NCI-H2081 (cell line): ENCODE results near the gene MUC5AC.
"Not testable (repeated sequence)": the region's sequence is repeated elsewhere in the genome, so short reads cannot be mapped to it uniquely, and the experiment has no call there.

Experiments used
- DNase-seq, 2 experiments: peaks; one replicate each; lab custom pipeline; 2025; lab: John Stamatoyannopoulos, UW

MUC5AC gene

DNA sequence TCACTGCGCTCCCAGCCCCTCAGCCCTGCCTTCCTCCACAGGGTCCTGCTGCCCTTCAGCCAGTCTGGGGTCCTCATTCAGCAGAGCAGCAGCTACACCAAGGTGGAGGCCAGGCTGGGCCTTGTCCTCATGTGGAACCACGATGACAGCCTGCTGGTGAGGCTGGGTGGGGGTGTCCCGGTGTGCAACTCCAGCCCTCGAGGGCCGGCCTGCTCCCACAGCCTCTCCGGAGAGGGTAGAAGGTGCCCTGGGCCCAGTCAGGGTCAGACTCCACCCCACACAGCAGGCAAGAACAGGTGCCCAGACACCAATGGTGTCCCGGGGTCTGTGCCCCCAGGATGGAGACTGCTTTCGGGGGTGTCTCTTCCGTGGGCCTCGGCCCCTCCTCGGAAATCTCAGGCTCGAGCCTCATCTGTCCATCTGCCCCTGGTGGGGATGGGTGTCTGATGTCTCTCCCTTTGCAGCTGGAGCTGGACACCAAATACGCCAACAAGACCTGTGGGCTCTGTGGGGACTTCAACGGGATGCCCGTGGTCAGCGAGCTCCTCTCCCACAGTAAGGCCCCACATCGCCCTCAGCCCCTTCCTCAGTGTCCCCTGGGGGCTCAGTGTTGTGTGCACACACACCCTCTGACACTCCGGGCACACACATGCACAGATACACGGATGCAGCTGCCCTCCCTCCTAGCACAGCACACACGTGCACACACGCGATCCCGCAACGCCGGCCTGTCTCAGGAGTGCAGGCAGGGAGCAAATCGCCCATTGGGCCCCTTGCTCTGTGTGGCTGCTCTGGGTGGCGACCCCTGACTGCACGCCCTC, 4.9 kb downstream of the MUC5AC start:
- no peak for DNase-seq

DNA sequence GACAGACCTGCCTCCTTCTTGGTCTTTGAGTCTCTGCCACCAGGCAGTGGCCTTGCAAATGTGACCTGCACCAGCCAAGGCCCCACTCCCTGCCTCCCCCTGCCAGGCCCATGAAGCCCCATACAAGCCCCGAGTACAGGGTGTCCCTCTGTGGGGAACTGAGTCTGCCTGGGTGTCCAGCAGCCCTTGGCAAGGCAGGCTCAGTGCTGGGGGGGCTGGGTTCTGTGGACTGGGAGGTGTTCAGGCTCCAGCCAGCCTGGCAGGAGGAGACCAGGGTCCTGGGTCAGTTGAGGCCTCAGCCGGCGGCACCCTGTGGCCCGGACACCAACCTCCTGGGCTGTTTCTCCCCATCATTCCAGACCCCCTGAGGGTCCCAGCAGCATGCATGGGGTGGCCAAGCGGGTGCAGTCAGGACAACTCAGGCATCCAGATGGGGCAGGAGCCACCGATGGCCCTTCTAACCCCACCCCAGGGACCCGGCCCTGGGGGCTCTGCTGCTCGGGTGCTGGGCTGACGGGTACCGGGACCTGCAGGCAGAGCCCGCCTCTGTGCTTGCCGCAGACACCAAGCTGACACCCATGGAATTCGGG, 5.7 kb downstream of the MUC5AC start:
- no peak for DNase-seq

DNA sequence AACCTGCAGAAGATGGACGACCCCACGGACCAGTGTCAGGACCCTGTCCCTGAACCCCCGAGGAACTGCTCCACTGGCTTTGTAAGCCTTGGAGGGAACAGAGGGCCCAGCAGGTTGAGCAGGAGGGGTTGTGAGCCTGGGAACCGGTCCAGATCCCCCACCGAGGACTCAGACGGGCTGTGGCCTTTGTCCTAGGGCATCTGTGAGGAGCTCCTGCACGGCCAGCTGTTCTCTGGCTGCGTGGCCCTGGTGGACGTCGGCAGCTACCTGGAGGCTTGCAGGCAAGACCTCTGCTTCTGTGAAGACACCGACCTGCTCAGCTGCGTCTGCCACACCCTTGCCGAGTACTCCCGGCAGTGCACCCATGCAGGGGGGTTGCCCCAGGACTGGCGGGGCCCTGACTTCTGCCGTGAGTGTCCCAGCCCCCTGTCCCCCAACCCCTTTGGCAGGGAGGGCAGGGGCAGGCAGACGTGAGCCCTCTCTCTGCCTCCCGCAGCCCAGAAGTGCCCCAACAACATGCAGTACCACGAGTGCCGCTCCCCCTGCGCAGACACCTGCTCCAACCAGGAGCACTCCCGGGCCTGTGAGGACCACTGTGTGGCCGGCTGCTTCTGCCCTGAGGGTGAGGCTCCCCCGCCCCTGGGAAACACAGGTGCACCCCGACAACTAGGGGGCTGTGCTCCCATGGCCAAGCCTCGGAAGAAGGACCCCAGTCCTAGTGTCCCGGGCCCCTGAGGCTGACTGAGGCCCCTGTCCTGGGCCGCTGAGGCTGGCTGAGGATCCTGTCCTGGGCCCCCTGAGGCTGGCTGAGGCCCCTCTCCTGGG, 6.4 kb downstream of the MUC5AC start:
- no peak for DNase-seq

DNA sequence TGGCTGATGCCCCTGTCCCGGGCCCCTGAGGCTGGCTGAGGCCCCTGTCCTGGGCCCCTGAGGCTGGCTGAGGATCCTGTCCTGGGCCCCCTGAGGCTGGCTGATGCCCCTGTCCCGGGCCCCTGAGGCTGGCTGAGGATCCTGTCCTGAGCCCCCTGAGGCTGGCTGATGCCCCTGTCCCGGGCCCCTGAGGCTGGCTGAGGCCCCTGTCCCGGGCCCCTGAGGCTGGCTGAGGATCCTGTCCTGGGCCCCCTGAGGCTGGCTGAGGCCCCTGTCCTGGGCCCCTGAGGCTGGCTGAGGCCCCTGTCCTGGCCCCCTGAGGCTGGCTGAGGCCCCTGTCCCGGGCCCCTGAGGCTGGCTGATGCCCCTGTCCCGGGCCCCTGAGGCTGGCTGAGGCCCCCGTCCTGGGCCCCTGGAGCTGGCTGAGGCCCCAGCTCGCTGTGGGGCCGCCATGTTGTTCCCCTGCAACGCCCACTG, 7.1 kb downstream of the MUC5AC start:
- DNase-seq: not testable (repeated sequence)

DNA sequence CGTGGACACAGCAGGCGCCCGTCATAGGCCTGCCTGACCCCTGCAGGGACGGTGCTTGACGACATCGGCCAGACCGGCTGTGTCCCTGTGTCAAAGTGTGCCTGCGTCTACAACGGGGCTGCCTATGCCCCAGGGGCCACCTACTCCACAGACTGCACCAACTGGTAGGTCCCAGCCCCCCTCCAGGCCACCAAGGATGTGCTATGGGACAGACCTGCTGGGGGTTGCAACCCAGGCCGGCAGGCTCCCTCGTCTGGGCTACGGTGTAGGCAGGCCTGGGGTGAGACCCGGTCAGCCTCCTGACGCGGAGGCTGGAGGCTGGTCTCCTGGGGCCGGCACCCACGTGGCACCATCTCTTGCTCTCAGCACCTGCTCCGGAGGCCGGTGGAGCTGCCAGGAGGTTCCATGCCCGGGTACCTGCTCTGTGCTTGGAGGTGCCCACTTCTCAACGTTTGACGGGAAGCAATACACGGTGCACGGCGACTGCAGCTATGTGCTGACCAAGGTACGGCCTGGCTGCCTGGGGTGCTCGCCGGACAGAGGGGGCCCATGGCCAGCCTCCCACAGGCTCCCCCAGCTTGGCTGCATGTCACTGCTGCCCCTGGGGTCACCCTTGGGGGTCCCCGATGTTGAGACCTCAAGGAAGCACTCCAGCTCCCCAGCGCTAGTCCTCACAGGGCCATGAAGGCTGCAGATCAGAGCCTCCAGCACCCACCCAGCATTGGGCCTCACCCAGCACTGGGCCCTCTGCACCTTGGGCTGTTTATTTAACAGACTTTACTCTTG, 7.7 kb downstream of the MUC5AC start:
- no peak for DNase-seq

DNA sequence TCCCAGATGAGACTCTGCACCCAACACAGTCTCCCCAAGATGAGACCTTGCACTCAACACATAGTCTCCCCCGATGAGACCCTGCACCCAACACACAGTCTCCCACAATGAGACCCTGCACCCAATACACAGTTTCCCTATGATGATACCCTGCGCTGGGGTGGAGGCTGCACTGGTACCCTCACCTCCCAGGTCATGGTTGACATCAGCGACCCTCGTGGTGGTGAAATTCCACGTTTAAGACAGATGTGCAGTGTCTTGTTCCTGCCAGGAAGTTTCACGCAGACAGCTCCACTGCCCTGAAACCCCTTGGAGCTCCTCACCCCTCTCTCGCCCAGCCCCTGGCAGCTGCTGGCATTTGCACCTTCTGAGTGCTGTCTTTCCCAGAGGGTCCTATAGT, 9.5 kb downstream of the MUC5AC start:
- DNase-seq: no peak

DNA sequence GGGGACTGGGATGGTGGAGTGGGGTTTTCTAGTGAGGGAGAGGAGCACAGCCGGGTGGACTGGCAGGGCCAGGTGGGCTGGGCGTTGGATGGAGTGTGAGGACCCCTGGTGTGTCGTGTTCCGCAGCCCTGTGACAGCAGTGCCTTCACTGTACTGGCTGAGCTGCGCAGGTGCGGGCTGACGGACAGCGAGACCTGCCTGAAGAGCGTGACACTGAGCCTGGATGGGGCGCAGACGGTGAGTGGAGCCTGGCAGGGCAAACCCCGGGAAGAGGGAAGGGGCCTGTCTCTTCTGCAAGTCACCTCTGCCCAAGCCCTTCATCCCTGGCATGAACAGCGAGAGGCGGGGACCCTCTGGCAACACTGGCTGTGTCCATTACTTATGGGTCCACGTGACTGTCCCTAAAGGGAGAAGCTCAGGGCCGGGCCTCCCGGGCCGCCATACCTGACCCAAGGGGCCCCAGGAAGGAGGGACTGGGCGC, 10.0 kb downstream of the MUC5AC start:
- DNase-seq: no peak

DNA sequence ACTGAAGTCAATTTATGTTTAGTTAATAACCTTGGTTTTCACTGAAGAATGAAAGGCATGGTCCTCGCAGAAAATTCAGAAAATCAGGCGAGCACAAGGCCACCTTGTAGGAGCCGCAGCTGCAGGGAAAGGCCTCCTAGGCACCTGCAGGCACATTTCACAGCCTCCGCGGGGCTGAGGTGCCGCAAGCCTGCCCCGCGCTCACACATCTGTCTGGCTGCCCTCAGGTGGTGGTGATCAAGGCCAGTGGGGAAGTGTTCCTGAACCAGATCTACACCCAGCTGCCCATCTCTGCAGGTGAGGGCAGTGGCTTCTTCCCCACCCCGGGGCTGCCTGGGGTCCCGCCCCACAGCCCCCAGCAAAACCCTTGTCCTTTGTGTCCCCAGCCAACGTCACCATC, 10.5 kb downstream of the MUC5AC start:
- DNase-seq: no peak

DNA sequence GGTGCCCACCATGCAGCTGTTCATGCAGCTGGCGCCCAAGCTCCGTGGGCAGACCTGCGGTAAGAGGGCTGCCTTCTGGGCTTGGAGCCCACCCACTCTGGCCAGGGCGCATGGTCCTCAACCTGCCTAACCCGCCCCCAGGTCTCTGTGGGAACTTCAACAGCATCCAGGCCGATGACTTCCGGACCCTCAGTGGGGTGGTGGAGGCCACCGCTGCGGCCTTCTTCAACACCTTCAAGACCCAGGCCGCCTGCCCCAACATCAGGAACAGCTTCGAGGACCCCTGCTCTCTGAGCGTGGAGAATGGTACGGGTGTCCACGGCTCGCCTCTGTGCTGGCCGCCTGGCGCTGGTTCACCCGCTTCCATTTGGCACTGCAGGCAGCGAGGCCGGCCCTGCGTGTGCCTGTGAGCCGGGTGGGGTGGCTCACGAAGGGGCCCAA, 11.0 kb downstream of the MUC5AC start:
- DNase-seq: no peak

DNA sequence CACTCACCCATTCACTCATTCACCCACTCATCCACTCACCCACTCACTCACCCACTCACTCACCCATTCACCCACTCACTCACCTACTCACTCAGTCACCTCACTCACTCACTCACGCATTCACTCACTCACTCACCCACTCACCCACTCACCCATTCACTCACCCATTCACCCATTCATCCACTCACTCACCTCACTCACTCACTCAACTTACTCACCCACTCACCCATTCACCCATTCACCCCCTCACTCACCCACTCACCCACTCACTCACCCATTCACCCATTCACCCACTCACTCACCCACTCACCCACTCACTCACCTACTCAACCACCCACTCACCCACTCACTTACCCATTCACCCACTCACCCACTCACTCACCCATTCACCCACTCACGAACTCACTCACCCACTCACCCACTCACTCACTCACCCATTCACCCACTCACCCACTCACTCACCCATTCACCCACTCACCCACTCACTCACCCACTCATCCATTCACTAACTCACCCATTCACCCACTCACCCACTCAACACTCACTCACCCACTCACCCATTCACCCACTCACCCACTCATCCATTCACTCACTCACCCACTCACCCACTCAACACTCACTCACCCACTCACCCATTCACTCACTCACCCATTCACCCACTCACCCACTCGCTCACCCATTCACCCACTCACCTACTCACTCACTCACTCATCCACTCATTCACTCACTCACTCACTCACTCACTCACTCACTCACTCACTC, 13.7 kb downstream of the MUC5AC start:
- no peak for DNase-seq

DNA sequence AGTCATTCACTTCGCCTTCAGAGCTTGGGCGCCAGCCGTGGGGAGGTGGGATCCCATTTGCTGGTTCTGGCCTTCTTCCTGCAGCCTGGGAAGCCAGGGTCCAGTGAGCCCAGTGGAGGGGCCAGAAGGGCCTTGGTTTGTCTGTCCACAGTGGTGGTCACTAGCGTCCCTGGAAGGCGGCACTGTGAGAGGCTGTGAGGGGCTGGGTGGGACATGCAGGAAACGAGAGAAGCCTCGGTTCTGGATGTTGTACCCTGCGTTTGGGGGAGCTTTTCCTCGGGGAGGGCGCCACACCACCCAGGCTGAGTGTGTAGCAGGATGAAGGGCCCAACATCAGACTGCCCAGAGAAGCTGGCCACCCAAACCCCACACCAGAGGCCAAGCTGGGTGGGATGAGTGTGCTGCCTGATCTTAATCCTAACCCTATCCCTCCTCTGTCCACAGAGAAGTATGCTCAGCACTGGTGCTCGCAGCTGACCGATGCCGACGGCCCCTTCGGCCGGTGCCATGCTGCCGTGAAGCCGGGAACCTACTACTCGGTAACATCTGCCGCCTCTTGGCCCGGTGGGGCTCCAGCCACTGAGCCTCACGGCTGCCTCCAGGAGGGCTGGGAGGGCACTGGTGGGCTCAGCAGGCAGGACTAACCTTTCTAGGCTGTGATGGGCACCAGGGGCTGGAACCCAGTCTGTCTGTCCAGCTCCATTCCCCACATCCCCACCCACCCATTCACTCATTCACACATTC, 14.4 kb downstream of the MUC5AC start:
- DNase-seq: no peak

DNA sequence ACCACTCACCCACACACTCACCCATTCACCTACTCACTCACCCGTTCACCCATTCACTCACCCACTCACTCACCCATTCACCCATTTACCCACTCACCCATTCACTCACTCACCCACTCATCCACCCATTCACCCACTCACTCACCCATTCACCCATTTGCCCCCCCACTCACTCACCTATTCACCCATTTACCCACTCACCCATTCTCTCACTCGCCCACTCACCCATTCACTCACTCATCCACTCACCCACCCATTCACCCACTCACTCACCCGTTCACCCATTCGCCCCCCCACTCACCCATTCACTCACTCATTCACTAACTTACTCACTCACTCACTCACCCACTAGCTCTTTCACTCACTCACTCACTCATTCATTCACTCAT, 15.0 kb downstream of the MUC5AC start:
- no peak for DNase-seq

DNA sequence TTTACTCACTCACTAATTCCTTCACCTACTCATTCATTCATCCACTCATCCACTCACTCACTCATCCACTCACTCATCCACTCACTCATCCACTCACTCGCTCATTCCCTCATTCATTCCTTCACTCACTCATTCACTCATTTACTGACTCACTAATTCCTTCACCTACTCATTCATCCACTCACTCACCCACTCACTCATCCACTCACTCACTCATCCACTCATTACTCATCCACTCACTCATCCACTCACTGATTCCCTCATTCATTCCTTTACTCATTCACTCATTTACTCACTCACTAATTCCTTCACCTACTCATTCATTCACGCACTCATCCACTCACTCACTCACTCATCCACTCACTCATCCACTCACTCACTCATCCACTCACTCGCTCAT, 15.6 kb downstream of the MUC5AC start:
- DNase-seq: not testable (repeated sequence)

DNA sequence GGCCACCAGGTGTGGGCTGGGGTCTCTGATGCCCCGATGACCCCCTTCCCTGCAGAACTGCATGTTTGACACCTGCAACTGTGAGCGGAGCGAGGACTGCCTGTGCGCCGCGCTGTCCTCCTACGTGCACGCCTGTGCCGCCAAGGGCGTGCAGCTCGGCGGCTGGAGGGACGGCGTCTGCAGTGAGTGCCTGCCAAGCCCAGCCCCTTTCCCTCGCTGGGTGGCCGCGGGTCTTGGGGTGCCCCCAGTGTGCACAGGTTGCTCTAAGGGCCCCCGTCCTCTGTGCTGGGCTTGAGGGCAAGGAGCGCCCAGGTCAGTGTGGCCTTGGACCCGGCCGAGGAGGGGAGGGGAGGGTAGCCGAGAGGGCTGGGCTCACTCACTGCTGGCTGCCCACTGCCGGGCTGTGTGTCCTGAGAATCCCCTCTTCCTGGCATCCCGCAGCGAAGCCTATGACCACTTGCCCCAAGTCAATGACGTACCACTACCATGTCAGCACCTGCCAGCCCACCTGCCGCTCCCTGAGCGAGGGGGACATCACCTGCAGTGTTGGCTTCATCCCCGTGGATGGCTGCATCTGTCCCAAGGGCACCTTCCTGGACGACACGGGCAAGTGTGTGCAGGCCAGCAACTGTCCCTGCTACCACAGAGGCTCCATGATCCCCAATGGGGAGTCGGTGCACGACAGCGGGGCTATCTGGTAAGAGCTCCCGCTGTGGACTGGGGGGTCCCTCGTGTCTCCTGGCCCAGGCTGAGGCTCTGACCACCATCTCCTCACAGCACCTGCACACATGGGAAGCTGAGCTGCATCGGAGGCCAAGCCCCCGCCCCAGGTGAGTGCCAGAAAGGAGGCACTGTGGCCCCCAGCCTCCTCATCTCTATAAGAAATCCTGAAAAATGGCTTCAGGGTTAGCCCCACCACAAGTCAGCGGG, 17.0 kb downstream of the MUC5AC start:
- DNase-seq: no peak

DNA sequence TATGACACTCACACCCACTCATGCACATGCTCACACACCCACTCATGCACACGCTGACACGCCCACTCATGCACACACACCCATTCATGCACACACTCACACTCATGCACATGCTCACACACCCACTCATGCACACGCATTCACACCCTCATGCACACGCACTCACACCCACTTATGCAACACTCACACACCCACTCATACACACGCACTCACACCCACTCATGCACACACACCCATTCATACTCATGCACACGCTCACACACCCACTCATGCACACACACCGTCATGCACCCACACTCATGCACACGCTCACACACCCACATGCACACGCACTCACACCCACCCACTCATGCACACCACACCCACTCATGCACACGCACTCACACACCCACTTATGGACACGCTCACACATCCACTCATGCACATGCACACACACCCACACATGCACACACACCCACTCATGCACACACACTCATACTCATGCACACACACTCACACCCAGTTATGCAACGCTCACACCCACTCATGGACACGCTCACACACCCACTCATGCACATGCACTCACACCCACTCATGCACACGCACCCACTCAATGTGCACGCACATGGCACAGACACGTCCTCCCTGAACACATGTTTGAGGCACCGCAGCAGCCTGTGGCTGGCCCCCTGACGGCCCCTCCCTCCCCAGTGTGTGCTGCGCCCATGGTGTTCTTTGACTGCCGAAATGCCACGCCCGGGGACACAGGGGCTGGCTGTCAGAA, 17.9 kb downstream of the MUC5AC start:
- no peak for DNase-seq

DNA sequence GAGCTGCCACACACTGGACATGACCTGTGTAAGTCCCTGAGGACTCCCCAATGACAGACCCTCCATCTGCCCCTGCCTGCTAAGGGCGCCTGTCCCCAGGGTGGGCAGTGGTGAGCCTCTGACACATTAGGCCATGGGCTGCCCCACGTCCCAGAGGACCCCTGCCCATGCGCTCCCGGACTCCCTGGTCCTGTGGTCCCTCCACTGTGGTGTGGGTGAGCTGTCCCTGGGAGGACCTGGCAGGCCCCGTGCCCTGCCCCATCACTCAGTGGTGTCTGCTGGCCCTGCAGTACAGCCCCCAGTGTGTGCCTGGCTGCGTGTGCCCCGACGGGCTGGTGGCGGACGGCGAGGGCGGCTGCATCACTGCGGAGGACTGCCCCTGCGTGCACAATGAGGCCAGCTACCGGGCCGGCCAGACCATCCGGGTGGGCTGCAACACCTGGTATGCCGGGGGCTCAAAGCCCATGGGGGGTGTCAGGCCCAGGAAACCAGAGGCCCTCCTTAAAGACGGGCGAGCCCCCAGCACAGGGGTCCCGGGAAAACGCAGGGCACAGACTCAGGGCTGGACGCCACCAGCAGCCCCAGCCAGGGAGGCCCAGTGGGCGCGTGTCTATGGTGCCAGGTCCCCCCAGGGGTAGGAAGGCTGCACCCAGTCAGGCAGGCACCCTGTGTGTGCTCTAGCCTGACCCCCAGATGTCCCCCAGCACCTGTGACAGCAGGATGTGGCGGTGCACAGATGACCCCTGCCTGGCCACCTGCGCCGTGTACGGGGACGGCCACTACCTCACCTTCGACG, 18.7 kb downstream of the MUC5AC start:
- DNase-seq: no peak

DNA sequence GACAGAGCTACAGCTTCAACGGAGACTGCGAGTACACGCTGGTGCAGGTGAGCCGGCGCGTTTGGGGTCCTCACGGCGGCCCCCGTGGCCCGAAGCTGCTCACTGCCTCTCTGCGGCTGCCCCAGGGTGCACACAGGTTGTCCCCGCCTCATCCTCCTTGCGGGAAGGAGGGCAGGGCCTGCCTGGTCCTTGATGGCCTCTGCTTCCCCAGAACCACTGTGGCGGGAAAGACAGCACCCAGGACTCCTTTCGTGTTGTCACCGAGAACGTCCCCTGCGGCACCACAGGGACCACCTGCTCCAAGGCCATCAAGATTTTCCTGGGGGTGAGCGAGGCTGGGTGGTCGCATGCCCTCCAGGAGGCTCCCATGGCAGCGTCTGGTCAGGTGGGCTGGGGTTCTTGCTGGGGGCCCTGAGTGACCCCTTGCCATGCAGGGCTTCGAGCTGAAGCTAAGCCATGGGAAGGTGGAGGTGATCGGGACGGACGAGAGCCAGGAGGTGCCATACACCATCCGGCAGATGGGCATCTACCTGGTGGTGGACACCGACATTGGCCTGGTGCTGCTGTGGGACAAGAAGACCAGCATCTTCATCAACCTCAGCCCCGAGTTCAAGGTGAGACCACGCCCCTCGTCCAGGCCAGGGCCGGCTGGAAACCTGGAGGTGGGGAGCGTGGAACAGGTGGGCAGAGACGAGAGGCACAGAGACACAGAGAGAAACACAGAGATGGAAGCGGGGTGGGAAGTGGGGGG, 19.4 kb downstream of the MUC5AC start:
- no peak for DNase-seq
